Stimulated activated CD4-positive, alpha-beta T cell treated with anti-CD3 and anti-CD28 coated beads, Interleukin-4, amount 100 ng/mL, for 4 hours (primary cell): ENCODE measurements around the gene LCNL1.

Experiments used
- DNase-seq, 2 experiments: peaks; one replicate each; pipeline ENCODE4 v3.0.0-alpha.2; 2020

LCNL1 gene

DNA sequence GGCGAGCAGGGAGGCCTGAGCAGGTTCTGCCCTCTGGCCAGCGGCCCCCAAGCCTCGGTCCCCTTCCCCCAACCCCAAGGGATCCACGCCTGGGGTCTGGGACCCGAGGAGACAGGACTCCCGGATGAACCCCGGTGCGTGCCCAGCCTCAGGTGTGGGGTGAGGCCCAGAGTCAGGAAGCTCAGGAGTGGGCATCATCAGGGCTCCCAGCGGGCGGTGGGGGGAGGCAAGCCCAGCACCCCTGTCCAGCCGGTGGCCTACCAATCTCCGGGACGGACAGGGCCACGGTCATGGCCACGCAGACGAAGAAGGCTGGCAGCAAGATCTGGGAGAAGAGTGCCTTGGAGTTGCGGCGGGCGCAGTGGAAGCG, 30.8 kb downstream of the LCNL1 start:
- DNase-seq: no peak

DNA sequence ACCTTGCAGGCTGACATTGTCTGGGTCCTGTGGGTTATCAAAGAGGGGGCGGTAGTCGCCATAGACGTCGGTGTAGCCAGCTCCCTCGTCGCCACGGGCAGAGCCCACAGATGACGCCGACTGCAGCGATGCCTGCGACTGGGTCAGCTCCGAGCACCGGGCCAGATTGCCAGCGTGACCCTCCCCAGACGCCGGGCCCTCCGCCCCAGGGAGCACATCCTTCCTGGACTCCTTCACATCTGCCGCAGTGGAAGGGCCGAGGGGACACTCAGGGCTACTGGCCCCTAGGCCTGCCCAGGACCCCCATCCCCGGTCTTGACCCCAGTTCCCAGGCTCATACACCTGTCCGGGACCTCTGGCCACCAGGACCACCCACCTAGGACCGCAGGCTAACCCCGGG, 31.4 kb downstream of the LCNL1 start:
- DNase-seq: no peak

DNA sequence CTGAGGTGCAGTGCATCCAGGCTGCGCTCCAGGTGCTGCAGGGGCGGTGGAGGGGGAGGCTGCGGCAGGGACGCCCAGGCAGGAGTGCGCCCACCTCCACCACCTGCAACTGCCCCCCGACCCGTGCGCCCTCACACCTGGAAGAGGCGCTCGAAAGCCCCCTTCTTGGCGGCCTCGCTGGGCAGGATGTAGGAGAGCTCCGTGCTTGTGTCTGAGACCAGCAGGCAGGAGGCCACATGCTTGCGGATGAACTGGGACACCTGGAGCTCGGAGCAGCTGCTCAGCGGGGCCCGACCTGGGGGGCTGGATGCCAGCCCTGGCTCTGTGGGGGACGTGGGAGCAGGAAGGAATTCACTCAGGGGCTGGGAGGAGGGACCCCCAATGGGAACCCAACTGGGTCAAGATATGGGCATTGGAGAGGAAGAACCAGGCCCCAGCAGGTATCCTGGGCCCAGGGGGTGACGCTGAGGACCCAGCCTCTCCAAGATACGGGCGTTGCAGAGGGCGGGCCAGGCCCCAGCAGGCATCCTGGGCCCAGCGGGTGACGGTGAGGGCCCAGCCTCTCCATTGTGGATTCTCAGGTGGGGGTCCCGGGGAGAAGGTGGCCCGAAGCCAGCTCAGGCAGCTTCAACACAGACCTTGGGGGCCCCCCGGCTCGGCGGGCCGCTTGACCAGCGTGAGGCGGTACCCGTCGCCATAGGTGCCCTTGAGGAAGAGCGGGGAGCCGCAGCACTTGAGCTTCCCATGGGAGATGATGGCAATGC, 32.2 kb downstream of the LCNL1 start:
- no peak for DNase-seq

DNA sequence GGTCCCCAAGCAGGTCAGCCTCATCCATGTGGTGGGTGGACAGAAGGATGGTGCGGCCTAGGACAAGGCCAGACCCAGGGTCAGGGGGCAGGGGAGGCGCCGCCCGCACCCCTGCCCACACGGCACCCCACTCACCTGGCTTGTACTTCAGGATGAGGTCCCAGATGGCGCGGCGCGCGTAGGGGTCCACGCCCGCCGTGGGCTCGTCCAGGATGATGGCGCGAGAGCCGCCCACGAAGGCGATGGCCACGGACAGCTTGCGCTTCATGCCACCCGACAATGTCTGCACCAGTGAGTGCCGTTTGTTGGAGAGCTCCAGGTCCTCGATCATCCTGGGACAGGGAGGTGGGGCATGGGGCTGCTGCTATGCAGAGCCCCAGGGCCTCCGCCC, 32.7 kb downstream of the LCNL1 start:
- DNase-seq: no peak

DNA sequence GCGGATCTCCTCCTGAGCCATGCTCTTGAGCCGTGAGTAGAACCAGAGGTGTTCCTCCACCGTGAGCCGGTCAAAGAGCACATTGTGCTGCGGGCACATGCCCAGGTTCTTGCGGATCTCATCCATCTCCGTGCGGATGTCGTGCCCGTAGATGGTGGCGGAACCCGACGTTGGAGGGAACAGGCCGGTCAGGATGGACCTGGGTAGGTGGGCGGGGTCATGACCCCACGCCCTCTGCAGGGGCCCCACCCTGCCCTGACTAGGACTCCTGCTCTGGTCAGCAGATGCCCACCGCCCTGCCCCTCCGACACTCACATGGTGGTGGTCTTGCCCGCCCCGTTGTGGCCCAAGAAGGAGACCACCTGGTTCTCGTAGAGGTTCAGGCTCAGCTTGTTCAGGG, 33.2 kb downstream of the LCNL1 start:
- no peak for DNase-seq

DNA sequence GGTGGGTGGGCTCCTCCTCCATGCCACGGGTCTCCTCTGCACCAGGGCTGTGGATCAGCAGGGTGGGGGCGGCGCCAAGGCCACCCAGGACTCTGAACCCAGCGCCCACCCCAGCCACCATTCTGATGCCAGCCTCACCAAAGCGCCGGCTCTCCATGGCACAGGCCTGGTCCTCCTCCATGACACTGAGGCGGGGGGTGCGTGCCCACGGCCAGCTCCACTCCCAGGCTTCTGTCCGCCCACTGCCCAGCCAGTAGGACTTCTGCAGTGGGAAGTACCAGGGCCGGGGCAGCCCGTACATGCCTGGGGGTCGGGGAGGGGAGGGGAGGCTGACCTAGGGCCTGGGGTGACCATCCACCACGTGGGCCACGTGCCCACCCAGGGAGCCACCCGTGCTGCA, 33.6 kb downstream of the LCNL1 start:
- no peak for DNase-seq

DNA sequence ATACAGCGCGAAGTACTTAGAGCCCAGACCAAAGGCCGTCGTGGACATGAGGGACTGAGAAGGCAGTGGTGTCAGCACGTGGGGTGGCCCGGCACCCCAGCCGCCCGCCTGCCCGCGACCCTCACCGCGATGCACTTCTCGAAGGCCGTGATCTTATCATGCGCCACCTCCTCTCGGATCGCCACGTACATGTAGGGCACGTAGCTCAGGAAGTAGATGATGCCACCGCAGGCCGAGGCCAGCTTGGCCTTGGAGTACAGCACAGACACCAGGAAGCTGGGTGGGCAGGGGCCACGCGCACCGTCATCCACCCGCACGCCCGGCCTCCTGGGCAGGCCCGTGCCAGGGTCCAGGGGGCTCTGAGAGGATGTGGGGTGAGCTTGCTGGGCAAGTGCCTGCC, 34.3 kb downstream of the LCNL1 start:
- no peak for DNase-seq

DNA sequence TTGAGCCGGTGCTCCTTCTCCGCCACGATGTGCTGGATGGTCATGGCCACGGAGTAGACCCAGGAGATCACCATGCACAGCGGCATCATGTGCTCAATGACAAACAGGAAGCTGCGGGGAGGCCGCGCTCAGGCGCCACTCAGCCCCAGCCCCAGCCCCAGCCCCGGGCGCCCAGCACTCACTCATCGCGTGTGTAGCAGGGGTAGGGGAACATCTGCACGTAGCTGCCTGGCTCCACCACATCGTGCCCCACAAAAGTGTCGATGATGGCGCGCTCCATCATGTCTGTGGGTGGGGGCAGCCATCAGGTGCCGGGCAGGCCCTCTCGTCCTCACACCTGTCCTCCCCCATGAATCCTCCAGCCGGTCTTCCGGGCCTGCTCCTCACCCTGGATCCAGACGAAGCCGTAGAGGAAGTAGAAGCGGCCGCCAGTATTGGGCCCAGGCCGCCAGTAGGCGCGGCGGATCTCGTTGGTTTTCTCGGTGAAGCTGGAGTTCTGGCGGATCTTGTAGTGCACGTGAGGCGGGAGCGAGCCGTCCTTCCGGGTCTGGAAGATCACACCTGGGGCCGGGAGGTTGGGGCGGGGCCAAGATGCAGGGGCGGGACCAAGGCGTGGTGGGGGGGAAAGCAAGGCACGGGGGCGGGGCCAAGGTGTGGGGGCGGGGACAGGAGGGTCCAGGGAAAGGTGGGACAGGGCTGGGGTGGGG, 35.2 kb downstream of the LCNL1 start:
- DNase-seq: no peak

DNA sequence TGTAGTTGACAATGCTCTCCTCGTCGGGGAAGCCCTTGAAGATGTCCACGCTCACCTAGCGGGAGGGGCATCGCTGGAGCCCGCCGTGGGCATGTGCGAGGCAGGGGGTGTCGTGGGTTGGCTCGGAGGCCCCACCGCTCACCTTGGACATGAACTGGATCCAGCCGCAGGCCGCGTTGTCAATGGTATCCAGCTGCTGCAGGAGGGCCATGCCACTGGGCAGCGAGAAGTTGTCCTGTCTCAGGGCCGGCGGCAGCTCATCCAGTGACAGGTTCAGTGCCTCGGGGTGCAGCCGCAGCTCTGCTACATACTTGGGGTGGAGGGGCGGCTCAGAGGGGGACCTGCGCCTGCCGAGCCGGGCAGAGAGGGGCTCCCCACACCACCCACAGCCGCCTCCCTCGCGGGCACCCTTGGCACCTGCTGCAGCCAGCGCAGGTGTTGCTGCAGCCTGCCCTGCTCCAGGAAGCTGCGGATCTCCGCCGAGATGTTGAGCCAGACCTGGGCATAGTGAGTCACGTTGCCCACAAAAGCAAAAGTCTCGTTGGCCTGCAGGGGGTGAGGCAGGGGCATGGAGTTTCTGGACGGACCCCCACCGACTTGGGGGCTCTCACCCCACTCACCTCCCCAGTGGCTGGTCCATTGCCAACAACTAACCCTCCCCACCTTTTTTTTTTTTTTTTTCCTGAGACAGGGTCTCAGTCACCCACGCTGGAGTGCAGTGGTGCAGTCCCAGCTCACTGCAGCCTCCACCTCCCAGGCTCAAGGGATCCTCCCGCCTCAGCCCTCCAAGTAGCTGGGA, 36.2 kb downstream of the LCNL1 start:
- no peak for DNase-seq

DNA sequence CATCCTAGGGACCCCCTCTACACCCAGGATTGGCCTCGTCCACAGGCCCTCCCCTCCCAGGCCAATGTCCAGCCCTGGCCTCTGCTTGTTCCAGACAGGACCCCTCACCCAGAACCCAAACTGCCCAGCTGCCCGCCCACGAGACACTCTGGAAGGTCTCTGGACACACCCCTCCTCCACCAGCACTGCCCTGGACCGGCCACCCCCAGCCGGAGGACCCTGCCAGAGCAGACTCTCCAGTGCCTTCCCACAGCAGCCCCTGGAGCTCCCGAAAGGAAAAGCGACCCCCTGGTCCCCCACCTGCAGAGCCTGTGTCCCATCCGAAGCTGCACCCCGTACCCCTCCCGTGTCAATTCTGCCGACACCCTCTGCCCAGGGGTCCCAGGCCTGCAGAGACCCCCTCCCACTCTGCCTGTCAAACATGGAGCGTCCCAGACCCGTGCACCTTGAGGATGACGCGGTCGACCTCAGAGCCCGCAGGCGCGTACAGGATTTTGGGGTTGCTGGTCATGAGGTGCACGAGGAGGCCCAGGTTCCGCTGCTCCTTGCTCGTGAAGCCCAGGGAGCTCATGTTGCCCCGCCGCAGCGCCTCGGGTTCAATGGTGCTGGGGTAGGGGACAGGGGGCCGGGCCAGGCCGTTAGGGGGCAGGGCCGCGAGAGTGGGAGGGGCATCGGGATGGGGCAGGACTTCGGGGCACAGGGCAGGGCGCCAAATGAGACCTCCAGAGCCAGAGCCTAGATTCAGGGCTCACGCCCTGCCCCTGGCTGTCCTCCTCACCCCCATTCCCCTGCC, 37.3 kb downstream of the LCNL1 start:
- no peak for DNase-seq

DNA sequence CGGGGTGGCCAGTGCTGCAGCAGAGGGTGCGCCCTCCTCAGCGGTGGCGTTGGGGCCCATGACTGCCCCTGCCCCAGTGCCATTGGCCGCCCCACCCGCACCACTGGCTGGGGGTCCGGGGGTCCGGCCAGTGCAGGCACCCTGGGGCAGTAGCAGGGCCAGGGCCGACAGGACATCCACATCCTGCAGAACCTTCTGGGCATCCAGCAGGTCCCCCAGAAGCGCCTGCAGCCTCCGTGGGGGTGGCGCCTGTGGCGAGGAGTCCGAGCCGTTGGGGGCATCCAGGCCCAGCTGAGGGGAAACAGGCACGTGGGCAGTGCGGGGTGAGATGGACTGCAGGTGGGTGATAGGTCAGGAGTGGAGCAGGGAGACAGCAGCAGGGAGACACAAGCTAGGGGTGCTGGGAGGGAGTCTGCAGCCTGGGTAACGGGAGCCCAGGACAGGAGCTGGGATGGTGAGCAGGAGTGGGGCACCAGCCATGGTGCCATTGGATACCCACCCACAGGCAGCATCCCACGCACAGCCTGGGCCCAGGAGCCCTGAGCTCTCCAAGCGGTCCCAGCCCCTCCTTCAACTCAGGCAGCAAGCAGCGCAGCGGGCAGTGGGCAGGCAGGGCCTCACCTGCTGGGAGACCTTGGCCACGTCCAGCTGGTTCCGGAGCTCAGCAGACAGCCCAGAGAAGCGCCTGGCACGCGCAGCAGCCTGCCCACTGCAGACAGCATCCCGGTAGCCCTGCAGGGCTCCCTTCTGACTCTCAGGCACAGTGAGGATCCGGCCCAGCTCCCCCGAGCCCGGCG, 38.2 kb downstream of the LCNL1 start:
- DNase-seq: no peak

DNA sequence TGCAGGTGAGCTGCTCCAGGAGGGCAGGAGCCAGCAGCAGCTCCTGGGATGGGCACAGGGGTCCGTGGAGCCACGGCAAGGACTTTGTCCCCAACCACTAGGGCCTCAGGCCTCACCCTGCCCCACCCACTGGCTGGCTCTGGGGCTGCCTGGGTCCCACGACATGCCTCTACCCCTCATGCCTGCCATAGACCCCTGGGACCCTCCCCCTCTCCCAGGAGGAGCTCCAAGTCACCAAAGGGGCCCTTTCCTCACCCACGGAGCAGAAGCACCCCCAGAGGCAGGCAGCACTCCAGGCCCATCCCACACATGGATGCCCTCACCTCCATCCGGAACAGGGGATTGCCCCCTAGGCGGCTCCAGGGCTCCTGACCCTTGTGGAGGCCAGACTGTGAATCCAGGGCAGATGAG, 38.8 kb downstream of the LCNL1 start:
- no peak for DNase-seq

DNA sequence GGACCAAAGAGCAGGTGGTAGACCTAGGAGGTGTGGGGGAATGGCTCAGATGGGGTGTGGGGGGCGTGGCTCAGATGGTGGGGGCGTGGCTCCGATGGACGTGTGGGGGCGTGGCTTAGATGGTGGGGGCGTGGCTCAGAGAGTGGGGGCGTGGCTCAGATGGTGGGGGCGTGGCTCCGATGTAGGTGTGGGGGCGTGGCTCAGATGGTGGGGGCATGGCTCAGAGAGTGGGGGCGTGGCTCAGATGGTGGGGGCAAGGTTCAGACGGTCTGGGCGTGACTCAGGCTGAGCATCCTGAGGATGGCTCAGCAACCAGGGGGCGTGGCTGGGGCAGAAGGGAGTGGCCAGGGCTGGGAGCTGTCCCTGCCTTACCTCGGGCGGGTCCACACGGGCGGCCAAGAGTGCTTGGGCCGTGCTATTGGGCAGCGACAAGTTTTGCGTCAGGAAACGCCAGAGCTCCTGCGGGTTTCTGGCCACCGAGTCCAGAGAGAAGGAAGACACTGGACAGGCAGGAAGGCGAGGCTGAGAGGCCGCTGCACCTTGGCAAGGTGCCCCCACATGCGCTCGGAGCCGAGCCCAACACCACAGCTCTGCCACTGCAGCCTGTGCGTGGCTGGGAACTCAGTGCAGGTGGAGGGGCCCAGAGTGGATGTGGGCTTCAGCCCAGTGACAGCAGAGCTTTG, 39.3 kb downstream of the LCNL1 start:
- DNase-seq: peak; percentile 64 to 71

DNA sequence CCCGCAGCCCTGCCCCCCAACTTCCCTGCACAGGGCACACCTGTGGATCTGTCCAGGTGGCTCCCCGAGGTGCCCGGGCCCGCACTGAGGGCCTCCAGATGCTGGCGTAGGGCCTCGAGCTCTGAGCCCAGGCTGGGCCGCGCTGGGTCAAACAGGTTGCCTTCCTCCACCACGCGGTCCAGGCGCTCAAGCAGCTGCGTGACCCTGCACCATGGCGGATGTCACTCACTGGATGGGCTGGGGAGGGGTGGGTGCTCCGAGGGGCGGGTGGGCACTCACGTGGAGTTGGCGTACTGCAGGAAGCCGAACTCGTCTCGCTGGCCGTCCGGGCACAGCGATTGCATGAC, 39.8 kb downstream of the LCNL1 start:
- DNase-seq: no peak

DNA sequence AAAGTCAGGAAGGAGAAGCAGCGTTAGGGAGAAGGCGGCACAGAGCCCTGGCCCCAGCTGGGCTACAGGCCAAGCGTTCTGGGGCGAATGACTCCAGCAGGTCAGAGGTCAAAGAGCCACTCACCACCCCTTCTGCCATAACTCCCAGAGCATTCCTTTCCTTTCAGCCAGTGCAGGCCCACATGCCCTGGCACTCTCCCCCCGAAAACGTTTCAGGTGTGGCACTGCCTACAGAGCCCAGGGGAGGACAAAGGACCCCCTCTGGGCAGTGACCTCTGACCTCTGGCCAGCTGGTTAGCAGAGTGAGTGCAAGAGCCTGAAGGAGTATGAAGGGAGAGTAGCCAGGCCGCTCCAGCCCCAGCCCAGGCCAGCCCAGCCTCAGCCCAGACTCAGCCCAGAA, 40.4 kb downstream of the LCNL1 start:
- DNase-seq: no peak

DNA sequence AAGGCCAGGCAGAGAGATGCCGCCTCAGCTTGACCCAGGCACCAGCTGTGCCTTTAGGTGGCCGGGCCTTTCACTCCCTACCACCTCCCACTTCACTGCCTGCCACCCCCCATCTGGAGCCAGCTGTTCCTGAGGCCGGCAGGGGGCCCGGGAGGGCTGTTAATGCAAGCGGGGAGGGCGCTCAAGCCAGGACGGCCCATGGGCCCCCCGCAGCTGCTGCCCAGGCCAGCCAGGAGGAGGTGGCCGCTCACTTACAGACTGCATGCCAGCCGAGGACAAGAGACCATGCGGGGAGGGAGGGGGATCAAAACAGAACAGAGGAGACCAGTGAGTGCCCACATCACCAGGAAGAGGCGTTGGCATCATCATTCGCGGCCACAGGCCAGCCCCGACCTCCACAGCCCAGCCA, 40.8 kb downstream of the LCNL1 start:
- no peak for DNase-seq

DNA sequence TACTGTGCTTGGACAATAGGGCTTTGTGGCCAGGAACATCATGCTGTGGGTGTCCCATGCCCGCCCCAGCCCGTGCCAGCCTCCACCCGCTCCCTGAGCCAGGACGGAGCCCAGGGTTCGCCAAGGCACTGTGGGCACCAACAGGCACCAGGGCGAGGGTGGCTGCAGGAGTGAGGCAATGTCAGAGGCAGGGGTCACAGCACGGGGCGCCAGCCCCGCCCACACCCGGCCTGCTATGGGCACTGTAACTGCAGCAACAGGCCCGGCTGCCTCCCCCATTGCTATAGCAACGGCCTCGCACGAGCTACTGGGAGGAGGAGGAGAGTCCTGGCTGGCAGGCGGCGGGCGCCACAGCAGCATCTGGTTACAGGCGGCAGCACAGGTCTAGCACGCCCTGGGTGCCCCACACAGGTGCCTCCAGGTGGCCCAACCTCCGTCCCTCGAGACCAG, 42.7 kb downstream of the LCNL1 start:
- no peak for DNase-seq

DNA sequence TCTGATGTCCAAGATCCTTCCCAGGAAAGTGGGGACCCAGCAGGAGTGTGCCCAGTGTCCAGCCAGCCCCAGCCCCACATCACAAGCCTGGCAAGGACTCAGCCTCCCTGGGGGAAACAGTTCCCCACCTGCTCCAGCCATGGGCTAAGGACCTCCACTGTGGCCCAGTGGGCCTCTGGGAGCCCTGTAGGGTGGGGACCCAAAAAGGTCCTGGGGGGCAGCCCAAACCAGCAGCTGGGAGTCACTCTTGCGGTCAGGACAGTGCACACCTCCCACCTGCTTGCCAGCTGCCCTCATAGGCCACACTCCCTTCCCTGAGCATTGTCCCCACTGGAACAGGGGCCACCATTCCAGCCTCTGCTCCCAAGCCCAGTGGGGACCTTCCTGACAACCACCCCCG, 43.6 kb downstream of the LCNL1 start:
- DNase-seq: no peak

DNA sequence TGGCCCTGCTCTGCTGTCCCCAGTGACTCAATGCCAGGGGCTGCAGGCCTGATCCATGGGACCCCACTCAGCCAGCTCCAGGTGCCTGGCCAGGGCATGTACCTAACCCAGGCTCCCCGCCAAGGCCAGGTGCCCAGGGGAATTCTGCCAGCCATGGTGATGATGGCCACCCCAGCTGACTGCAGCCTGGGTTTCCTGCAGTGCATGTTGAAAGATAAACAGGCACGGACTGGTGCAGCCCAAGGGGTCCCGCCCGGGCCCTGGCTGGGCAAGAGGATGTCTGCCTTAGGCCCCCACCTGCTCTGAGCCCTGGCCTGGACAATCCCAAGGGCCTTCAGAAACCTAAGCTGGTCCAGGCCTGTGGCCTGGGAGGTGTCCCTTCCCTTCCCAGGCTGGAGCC, 44.0 kb downstream of the LCNL1 start:
- no peak for DNase-seq

DNA sequence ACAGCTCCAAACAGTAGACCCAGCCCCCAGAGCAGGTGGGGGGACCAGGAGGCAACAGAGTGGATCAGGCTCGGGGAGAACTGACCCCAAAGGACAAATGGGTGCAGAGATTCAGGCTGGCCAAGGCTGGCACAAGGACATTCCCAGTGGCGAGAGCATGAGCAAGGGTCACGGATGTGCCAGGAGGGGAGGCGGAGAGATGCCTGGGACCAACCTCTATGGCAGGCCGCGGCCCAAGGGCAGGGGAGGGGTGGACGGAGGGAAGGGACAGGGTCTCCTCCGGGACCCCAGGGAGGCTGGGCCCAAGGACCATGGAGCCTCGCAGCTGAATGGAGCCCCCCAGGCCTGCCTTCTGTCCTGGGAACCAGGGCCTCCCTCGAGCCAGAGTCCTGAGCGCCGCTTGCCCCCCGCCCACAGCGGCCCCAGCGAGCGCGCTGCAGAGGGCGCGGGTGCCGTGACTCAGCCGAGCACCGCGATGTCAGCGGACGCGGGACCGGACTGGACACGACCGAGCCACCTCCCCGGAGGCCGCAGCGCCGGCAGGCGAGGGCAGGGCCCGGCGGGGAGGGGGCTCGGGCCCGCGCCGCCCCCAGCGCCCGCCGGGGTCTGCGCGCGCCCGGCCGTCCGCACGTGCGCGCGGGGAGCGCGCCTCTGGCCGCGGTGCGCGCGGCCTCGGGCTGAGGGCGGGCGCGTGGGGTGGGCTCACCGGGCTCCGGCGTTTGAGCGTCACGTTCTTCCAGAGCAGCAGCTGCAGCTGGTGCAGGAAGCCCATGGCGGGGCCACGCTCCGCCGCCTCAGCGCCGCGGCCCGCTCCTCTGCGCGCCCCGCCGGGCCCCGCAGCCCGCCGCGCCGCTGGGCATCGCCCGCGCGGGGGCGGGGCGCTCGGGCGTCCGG, 44.8 kb downstream of the LCNL1 start, which contains the start of gene ABCA2:
TSS of gene ABCA2 (minus strand) at position 869 of the 894 bp plus-strand sequence. CDS start at position 772, 97 bp downstream.
- DNase-seq: no peak
